K562 (cell line): ENCODE results near the gene LIPI.

Experiments used
- CAMTA2 ChIP-seq: fragments of 250-450 bp; sonication (Bioruptor Pico); conservative IDR thresholded peaks from 2 replicates; pipeline ENCODE4 v1.5.1; 2022
- CBX5 ChIP-seq: IDR thresholded peaks from 2 replicates; pipeline ENCODE4 v1.6.1; 2014; ENCODE audit warnings: low read depth, borderline replicate concordance
- CHD2 ChIP-seq: IDR thresholded peaks from 2 replicates; pipeline ENCODE4 v1.6.1; 2011; ENCODE audit warnings: low read depth, low read length
- HDAC1 ChIP-seq, 2 experiments: fragments of 450-650 bp; IDR thresholded peaks; 2 replicates each; pipeline ENCODE4 v1.6.1; 2016 to 2017; ENCODE audit warnings: inconsistent platforms in 1 of 2, mild to moderate bottlenecking in 1 of 2, moderate library complexity in 1 of 2
- HNRNPLL ChIP-seq: fragments of 200-400 bp; formaldehyde crosslinking; IDR thresholded peaks from 2 replicates; pipeline ENCODE4 v1.6.1; 2017; ENCODE audit warnings: low read length, low read depth, mild to moderate bottlenecking; ENCODE audit not compliant: poor library complexity, severe bottlenecking
- POLR2A ChIP-seq: fragments of 450-650 bp; conservative IDR thresholded peaks from 2 replicates; pipeline ENCODE4 v1.6.1; 2016
- RBM34 ChIP-seq: fragments of 200-400 bp; formaldehyde crosslinking; IDR thresholded peaks from 2 replicates; pipeline ENCODE4 v1.6.1; 2018; ENCODE audit warnings: low read length, borderline replicate concordance; ENCODE audit not compliant: insufficient read depth
- SNRNP70 ChIP-seq: fragments of 200-400 bp; formaldehyde crosslinking; optimal IDR thresholded peaks from 2 replicates; pipeline ENCODE3; 2017; ENCODE audit warnings: low read depth, low read length
- TEAD2 ChIP-seq: fragments of 450-650 bp; IDR thresholded peaks from 2 replicates; pipeline ENCODE4 v1.6.1; 2016; ENCODE audit warnings: missing genetic modification characterization, control low read depth, missing compliant biosample characterization
- ZFP30 ChIP-seq: fragments of 250-450 bp; sonication (Bioruptor Pico); IDR thresholded peaks from 2 replicates; pipeline ENCODE4 v1.8.0; 2022; ENCODE audit warnings: moderate library complexity, mild to moderate bottlenecking, inconsistent platforms, borderline replicate concordance
- TF ChIP-seq, protein P1 (sequence below): fragments of 450-650 bp; IDR thresholded peaks from 2 replicates; pipeline ENCODE4 v1.6.1; 2016; ENCODE audit warnings: antibody characterized with exemption
- TF ChIP-seq, protein P2 (sequence below), 3 experiments: IDR thresholded peaks in 2 of 3; conservative IDR thresholded peaks in 1 of 3; 2 replicates each; pipeline ENCODE4 v1.5.1; 2011 to 2012; ENCODE audit warnings: low read length in 3 of 3, mild to moderate bottlenecking in 3 of 3, control low read depth in 2 of 3, improper control_type of control experiment in 1 of 3, inconsistent platforms in 1 of 3, low read depth in 1 of 3, mixed read lengths in 1 of 3, moderate library complexity in 1 of 3; ENCODE audit not compliant: insufficient read depth in 2 of 3
- TF ChIP-seq, protein P3 (sequence below): fragments of 250-450 bp; sonication (Bioruptor Pico); IDR thresholded peaks from 2 replicates; pipeline ENCODE4 v1.5.0; 2021
- TF ChIP-seq, protein P4 (sequence below), 3 experiments: fragments of 200-800 bp in 1 of 3; sonication (Bioruptor generic) in 1 of 3; sonication (generic) in 1 of 3; formaldehyde crosslinking in 1 of 3; IDR thresholded peaks; 2 replicates each; pipeline versions ENCODE4 v1.6.1 to v1.8.0; 2016 to 2022; ENCODE audit warnings: mild to moderate bottlenecking in 2 of 3, missing compliant biosample characterization in 2 of 3, missing genetic modification characterization in 2 of 3, missing genetic modification reagents in 1 of 3

DNA sequence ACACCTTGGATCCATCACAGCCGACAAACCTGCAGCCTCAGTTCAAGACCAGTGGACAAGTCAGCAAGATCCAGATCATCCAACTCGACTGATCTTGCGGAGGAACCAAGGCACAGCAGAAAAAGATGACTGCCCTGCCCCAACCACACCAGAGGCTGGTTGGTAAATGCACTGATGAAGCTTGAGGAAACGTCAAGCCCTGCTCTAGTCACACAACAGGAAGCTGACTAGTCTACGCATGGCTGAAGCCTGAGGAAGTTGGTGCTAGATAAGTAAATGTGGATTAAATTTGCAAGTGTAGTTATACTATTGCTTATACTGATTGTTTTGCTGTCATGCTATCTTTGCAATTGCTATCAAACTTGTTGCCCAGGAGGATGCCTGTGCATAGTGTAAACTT is 89.0 kb downstream of the LIPI start:
- TF ChIP-seq RBM34 = no peak
- TF ChIP-seq TEAD2 (tag) = no peak
- TF ChIP-seq HNRNPLL = no peak
- TF ChIP-seq, protein P1, sequence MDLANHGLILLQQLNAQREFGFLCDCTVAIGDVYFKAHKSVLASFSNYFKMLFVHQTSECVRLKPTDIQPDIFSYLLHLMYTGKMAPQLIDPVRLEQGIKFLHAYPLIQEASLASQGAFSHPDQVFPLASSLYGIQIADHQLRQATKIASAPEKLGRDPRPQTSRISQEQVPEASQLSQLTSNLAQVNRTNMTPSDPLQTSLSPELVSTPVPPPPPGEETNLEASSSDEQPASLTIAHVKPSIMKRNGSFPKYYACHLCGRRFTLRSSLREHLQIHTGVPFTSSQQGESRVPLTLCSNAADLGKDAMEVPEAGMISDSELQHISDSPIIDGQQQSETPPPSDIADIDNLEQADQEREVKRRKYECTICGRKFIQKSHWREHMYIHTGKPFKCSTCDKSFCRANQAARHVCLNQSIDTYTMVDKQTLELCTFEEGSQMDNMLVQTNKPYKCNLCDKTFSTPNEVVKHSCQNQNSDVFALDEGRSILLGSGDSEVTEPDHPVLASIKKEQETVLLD = no peak
- no peak for TF ChIP-seq CAMTA2 (CRISPR knock-in tag)
- no peak for TF ChIP-seq ZFP30 (CRISPR knock-in tag)
- no peak for TF ChIP-seq HDAC1 (IDR thresholded peaks at IDR 0.05)
- no peak for TF ChIP-seq SNRNP70
- no peak for TF ChIP-seq CBX5
- TF ChIP-seq, protein P2, sequence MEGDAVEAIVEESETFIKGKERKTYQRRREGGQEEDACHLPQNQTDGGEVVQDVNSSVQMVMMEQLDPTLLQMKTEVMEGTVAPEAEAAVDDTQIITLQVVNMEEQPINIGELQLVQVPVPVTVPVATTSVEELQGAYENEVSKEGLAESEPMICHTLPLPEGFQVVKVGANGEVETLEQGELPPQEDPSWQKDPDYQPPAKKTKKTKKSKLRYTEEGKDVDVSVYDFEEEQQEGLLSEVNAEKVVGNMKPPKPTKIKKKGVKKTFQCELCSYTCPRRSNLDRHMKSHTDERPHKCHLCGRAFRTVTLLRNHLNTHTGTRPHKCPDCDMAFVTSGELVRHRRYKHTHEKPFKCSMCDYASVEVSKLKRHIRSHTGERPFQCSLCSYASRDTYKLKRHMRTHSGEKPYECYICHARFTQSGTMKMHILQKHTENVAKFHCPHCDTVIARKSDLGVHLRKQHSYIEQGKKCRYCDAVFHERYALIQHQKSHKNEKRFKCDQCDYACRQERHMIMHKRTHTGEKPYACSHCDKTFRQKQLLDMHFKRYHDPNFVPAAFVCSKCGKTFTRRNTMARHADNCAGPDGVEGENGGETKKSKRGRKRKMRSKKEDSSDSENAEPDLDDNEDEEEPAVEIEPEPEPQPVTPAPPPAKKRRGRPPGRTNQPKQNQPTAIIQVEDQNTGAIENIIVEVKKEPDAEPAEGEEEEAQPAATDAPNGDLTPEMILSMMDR (IDR thresholded peaks at IDR 0.05 in 2 of 3, conservative IDR thresholded peaks at IDR 0.05 in 1 of 3; ENCODE audit: insufficient read depth in 2 of 3, low read depth in 1 of 3, low read length in 3 of 3) = no peak
- TF ChIP-seq CHD2 = no peak
- TF ChIP-seq, protein P3, sequence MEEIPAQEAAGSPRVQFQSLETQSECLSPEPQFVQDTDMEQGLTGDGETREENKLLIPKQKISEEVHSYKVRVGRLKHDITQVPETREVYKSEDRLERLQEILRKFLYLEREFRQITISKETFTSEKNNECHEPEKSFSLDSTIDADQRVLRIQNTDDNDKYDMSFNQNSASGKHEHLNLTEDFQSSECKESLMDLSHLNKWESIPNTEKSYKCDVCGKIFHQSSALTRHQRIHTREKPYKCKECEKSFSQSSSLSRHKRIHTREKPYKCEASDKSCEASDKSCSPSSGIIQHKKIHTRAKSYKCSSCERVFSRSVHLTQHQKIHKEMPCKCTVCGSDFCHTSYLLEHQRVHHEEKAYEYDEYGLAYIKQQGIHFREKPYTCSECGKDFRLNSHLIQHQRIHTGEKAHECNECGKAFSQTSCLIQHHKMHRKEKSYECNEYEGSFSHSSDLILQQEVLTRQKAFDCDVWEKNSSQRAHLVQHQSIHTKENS (CRISPR knock-in tag) = no peak
- TF ChIP-seq POLR2A = no peak
- TF ChIP-seq, protein P4, sequence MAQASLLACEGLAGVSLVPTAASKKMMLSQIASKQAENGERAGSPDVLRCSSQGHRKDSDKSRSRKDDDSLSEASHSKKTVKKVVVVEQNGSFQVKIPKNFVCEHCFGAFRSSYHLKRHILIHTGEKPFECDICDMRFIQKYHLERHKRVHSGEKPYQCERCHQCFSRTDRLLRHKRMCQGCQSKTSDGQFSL (CRISPR knock-in tag; IDR thresholded peaks at IDR 0.05) = no peak
- TF ChIP-seq, protein P4 (tag; IDR thresholded peaks at IDR 0.05) = no peak
